ENCODE data around the gene PRKAR1B.
A peak's percentile ranks its signal among the peaks of the same experiment; 100 is the strongest.

Gene PRKAR1B
- total RNA-seq: 17.4 reads per million, percentile 44 among the genes with 10 or more reads in this experiment

DNA sequence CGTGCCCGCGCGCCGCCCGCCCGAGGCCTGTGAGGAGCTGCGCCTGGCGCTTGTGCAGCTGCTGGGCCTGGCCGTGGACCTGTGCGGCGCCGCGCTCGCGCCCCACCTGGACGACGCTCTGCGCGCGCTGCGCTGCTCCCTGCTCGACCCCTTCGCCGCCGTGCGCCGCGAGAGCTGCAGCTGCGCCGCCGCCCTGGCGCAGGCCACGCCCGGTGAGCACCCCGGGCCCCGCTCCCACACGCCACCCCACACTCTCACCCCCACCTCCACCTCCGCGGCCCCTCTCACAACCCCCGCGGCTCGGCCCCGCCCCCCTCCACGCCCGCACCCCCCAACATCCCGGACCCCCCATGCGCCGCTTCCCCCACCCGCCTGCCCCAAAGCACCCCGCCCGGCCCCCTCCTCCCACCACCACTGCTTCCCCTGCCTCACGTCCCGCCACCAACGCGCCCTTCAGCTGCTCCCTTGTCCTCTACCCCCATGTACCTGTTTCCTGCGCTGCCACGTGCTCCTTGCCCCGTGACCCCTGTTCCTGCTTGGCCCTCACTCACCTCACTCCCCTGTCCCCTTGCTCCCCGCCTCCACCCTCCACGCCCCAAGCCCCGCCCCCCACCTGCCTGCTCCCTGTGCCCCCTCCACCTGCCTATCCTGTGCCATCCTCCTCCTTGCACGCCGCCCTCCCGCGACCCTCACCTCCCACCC lies at the start of gene PRKAR1B:
Gene PRKAR1B, minus strand, starts transcription at position 178 of the 702 bp plus-strand sequence. CDS start 15,776 bp downstream, outside the sequence.
- DNase-seq: no peak

DNA sequence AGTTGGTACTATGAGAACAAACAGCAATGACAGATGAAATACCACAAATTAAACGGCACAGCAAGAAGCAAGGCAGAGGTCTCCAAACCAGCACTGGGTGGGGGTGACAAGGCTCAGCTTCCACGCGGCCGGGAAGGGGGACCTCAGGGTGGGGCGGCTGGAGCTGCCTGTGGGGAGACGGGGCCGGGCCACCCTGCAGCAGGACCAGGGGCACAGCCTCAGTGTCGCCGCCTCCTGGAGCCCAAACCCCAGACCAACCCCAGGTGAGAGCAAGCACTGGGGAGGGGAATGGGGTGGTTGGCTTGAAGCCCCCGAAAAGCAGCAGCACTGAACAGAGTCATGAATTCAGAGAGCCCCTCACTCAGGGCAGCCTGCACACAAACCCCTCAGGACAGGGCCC lies 49.3 kb upstream of the PRKAR1B start:
- DNase-seq: no peak

DNA sequence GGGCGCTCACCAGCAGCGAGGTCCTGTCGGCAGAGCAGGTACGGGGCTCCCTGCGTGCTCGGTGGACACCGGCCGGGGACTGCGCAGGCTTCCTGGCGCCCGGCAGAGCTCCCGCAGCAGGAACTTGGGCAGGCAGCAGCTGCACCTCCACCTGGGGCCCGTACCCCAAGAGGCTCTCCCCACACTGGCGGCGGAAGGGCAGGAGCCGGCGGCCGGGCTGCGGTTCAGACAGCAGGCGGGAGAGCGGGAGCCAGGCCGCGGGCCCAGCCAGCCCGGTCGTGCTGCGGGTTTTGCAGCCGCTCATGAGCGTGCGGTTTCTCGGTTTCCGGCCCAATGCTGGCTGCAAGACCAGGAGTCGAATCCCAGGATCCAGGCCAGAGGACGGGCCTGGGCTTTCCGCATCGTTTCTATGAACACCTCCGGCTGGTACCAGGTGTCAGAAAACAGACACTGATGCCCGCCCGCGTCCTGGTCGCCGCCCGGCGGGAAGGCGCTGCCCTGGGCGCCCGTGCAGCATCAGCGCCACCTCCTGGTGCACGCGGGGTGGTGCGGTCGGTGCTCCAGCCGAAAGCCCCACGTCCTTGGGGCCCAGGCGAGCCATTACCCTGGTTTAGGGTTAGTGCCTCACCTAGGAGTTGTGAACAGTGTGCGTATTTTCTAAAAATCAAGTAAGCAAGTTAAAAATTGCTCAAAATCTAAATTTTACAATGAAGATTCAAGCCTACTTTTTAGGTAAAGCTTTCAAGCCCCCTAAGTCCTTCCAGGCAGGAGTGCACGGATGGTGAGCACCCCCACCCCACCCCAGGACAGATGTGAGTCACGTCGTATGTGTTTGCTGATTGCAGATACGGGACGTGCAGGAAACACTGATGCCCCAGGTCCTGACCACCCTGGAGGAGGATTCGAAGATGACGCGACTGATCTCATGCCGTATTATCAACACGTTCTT lies 47.4 kb upstream of the PRKAR1B start:
- peak; percentile 48 for DNase-seq

DNA sequence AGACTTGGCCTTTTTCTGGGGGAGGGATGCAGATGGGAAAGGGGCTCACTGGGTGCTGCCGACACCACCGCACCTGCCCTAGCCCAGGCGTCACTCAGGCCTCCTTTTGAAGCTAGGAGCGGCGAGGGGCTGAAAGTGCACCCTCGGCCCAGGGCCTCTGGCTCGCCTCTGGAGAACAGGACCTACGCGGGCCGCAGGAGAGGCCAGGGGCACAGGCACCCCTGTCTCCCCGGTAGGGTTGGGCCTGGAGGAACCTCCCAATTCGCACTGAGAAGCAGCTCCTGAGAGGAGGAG lies 46.5 kb upstream of the PRKAR1B start:
- DNase-seq: no peak

DNA sequence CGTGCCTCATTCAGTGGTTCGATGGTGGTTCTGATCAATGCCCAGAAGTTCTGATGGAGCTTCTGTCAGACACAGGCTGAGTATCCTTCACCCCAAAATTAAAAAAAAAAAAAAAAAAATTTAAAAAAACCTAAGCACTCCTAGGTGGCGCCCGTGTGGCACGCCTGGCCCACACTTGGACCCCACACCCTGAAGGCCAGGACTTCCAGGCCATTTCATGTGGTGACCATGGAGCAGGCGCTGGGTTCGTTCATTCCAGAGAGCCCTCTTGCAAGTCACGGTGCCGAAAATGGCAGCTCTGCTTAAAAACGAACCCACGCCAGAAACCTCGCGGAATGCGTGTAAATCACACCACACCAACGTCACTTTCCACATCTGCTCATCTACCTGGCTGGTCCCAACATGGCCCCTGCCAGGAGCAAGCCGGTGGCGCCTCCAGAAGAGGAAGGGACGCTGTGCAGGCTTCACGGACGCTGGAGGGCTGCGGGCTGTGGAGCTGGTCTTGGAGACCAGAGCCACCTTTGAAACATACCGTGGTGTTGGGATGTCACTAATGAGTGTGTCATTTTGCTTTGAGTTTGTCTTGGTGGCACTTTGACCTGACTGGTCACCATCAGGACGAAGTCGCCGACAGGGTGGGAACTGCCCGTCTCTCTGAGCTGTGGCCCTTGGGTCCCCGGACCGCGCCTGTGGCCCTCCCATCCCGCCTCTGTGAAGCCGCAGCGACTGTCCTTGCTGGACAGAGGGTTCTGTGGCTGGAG lies 46.0 kb upstream of the PRKAR1B start:
- no peak for DNase-seq

DNA sequence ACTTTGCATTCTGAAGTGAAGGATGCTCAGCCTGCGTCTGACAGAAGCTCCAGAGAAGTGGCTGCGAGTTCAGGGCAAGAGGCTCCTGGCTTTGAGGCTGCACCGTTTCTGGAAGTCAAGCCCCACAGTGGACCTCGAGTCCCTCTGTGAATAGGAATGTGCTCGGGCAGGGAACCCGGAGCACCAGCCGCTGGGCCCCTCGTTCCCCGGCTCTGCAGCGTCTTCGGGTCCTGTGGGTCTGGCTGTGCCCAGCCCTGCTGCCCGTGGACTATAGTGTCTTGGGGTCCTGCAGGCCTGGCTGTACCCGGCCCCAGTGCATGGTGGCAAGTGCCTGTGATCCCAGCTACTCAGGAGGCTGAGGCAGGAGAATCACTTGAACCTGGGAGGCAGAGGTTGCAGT lies 45.3 kb upstream of the PRKAR1B start:
- no peak for DNase-seq

DNA sequence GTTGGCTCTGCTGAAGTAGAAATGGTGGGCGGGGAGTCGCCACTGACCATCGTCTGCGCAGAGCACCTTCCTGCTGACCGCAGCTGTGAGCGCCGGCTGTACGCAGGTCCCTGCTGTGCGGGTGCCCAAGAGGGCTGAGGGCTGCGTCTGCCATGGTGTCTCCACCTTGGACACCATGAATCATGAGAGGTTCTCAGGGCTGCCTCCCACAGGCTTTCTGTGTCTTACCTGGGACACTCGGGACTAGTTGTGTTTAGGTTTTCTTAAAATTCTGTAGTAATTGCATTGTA lies 44.9 kb upstream of the PRKAR1B start:
- no peak for DNase-seq

DNA sequence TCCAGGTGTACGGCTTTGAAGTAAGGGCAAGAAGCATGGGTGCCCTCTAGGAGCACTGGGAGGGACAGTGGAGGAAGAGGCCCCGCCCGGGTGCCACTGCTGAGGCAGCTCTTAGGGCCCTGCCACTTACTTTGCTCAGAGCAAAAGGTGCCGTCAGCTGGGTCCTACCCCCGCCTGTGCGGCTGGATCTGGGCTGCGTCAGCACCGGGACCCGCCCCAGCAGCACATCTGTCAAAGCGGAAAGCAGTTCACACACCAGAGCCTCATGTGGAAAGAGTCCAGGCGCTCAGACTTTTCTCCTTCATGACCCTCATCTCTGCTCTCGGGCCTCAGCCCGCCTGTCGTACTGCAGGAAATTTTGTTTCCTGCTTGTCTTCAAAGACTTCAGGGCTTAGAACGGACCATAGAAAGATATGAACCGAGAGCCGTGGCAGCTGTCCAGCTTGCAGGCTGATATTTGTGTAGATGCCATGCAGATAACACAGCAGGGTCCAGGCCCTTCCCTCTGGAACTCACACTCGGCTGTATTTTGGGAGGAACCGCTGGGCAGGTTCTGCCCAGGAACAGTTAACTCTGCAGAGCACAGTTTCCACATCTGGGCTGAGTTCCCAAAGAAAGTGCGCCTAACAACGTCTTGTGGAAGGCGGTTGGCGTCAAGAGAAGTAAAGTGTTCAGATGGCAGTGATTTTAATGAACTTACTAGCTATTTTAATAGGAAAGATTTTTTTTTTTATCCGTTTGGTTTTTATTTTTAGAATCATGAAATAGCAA lies 44.3 kb upstream of the PRKAR1B start:
- no peak for DNase-seq

DNA sequence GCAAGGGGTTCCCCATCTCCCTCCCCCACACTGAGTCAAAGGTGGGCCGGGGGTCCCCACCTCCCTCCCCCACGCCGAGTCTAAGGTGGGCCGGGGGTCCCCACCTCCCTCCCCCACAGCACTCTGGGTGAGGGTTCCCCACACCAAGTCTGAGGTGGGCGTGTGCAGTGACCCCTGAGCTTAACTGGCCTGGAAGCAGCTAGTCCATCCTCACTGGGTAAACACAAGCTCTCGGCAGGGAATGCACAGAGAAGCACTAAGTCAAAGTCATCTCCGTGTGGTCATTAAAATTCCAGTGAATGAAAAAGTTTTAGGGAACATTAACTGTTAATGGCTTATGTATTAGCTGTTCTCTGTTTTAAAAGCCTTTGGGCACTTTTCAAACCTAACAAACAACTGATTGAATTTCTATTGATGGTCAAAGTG lies 43.7 kb upstream of the PRKAR1B start:
- no peak for DNase-seq

DNA sequence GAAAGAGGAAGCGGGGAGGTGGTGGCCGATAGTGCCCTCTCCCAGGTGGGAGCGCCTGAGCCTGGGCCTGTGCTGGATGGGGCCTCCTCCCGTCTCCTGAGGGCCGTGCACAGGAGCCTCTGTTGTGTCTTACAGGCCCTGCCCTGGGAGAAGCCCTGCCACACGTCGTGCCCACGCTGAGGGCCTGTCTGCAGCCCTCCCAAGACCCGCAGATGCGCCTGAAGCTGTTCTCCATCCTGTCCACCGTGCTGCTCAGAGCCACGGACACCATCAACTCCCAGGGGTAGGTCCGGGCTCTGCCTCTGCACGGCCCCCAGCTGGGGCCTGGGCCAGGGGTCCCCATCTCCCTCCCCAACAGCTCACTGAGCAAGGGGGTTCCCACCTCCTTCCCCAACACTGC lies 43.3 kb upstream of the PRKAR1B start:
- DNase-seq: no peak

DNA sequence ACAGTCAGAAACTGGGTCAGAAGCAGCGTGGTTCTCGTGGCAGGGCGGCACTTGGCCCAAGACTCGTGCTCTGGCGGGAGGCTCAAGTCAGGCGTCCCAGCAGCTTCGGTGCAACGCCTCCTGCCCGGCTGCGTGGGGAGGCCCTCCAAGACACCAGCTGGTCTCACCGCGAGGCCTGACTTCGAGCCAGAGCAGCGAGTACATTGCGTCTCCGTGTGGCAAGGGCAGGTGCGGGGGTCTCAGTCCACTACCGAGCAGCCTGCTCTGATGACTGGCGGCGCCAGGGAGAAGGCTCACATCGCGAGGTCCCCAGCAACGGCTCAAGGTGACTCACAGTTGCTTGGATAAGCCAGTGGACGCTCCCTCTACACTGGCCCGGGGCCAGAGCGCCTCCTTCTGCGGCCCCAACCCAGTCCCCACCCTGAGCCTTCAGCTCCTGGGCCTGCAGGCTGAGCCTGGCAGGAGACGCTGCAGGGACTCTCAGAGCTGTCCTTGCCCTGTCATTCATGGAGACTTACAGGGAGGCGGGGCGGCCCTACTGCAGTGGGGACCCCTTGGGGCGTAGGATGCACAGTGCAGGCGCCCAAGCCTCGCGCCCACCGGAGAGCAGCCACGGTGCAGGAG lies 41.9 kb upstream of the PRKAR1B start:
- DNase-seq: no peak

DNA sequence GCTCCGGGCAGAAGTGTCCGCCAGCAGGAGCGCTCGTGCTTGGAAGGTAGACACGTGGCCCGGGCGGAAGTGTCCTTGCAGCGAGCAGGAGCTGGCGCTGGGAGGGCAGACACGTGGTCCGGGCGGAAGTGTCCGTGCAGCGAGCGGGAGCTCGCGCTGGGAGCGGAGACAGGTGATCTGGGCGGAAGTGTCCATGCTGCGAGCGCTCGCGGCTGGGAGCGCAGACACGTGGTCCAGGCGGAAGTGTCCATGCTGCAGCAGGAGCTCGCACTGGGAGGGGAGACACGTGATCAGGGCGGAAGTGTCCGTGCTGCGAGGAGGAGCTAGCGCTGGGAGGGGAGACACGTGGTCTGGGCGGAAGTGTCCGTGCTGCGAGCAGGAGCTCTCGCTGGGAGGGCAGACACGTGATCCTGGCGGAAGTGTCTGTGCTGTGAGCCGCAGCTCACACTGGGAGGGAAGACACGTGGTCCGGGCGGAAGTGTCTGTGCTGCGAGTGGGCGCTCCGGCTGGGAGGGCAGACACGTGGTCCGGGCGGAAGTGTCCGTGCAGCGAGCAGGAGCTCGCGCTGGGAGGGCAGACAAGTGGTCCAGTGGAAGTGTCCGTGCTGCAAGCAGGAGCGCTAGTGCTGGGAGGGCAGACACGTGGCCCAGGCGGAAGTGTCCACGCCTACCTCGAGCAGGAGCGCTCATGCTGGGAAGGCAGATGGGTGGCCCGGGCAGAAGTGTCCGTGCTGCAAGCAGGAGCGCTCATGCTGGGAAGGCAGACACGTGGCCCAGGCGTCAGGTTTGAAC lies 41.1 kb upstream of the PRKAR1B start:
- DNase-seq: no peak

DNA sequence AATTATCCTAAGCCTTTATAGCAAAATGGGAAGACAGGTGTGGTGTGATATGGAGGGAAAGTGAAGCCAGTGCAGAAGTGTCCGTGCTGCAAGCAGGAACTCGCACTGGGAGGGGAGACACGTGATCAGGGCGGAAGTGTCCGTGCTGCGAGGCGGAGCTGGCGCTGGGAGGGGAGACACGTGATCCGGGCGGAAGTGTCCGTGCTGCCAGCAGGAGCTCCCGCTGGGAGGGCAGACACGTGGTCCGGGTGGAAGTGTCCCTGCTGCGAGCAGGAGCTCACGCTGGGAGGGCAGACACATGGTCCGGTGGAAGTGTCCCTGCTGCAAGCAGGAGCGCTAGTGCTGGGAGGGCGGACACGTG lies 40.5 kb upstream of the PRKAR1B start:
- no peak for DNase-seq

DNA sequence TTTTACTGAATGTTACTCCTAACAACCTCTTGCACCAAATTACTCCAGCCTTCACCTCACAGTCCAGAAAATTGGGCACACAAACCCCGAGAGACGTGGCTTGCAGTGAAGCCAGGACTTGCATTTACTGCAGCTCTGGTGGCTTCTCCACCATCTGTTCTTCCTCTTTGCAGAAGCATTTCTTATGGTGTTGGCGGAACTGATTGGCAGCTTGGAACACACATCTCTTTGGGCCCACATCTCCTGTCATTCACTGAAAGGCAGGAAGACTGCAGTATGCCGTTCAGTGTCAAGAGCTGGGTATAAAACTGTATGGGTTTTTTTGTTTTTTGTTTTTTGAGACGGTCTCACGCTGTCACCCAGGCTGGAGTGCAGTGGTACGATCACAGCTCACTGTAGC lies 38.3 kb upstream of the PRKAR1B start:
- no peak for DNase-seq

DNA sequence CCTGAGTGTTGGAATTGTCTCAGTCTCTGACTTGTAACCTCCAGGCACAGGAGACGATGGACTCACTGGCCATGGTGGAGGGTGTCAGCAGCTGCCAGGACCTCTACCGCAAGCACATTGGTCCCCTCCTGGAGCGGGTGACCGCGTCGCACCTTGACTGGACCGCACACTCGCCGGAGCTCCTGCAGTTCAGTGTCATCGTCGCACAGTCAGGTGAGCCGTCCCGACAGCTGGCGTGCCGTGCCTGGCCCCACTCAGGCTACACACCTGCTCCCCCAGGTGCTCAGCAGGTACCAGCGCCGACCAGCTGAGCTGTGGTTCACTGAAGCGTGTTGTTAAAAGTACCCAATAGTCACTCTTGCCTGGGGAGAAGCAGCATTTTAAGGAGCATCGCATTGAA lies 36.7 kb upstream of the PRKAR1B start:
- no peak for DNase-seq

DNA sequence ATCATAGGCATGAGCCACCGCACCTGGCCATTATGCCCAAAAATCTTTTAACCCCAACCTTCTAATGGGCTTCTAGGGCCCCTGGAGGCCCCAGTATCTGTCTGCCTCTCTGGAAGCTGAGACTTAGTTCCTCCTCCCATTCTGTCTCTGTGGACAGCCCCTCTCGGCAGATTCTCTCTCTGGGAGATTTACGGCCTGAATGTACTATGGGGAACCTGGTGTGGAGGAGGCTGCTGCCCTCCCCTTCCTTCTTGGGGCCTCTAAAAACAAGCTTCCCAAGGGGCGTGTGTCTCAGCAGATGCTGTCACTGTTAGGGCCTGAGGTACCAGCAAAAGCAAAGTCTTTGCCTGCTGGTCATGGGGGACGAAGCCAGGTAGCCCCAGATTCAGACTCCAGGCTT lies 35.8 kb upstream of the PRKAR1B start:
- no peak for DNase-seq

DNA sequence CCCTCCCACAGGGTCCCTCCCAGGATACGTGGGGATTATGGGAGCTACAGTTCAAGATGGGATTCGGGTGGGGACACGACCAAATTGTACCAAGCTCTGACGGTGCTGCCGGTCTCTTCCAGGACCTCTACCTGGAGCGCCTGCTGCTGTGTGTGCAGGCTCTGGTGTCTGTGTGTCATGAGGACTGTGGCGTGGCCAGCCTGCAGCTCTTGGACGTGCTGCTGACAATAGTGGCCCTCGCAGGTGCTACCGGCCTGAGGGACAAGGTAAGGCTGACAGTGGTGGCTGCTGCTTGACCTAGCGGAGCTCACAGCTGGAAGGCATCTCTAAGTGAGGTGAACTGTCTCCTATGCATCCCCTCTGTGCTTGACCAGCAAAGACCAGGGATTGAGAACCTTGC lies 34.5 kb upstream of the PRKAR1B start:
- no peak for DNase-seq

DNA sequence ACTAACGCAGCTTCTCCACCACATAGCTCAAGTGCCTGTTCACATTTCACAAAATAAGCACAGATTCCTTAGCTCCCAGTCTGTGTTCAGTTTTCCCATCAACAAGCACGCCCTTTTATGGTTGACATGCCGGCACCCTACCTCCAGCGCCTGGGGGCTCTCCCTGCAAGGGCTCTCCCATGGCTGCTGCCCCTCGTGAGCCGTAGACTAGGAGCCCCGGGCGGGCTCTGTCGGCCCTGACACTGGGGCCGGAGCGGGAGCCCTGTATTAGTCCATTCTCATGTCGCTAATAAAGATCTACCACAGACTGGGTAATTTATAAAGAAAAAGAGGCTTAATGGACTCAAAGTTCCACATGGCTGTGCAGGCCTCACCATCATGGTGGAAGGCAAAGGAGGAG lies 34.0 kb upstream of the PRKAR1B start:
- DNase-seq: no peak

DNA sequence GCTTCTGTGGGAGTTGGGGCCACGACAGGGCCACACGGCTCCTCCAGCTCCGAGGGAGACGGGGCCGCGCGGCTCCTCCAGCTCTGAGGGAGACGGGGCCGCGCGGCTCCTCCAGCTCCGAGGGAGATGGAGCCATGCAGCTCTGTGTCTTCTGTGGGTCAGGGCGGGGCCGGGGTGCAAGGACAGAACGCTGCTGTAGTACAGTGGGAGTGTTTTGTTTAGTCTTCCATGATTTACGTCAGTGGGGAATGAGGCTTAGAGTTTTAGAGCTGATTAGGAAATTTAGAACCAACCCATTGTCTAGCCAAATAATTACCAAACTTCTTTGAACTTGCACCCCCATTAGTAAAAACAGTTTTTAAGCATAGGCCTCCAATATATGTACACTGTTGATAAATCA lies 32.9 kb upstream of the PRKAR1B start:
- DNase-seq: no peak

DNA sequence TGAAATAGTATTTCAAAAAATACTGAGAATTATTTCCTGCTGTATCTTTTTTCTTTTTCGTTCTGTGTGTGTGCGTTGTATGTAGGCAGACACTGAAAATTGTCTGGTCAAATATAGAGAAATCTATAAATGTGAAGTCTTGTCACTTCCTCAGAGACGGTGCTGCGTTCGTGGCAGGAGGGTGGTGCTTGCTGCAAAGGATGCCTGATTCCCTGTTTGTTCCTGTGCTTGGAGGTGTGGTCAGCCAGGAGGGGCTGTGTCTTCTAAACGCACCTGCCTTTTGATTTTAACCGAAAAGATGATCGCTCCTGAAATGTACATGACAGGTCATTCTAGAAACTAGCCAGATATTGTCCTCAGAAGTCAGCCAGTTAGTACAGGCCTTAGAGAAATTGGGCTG lies 32.5 kb upstream of the PRKAR1B start:
- DNase-seq: no peak

DNA sequence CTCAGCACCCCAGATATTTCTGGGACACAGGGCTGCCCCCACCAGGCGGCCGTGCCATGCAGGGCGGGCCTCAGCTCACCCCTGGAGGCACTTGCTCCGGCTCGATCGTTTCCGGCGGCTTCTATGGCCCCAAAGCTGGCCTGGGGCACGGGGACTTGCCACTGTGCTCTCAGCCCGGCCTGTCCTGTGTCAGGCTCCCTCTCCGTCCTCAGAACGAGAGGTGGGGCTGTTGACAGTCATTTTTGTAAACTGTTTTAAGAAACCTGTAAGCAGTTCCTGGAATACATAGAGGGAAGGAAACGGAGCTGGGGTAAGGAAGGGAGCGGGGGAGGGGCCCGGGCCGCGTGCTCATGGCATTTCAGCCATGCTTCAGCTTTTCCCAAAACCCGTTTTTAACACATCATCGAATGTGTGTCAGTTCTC lies 30.7 kb upstream of the PRKAR1B start:
- DNase-seq: no peak
